Limb (tissue), 2 donors: ENCODE results near the gene SLCO1B1.
A peak's percentile ranks its signal among the peaks of the same experiment; 100 is the strongest.
"Not testable (repeated sequence)": the region's sequence is repeated elsewhere in the genome, so short reads cannot be mapped to it uniquely, and the experiment has no call there.

Experiments
- DNase-seq, 2 donors: peaks; one replicate each; pipeline ENCODE4 v3.0.0-alpha.2; 2016; ENCODE audit errors: extremely low spot score in 2 of 2

Gene SLCO1B1, protein sequence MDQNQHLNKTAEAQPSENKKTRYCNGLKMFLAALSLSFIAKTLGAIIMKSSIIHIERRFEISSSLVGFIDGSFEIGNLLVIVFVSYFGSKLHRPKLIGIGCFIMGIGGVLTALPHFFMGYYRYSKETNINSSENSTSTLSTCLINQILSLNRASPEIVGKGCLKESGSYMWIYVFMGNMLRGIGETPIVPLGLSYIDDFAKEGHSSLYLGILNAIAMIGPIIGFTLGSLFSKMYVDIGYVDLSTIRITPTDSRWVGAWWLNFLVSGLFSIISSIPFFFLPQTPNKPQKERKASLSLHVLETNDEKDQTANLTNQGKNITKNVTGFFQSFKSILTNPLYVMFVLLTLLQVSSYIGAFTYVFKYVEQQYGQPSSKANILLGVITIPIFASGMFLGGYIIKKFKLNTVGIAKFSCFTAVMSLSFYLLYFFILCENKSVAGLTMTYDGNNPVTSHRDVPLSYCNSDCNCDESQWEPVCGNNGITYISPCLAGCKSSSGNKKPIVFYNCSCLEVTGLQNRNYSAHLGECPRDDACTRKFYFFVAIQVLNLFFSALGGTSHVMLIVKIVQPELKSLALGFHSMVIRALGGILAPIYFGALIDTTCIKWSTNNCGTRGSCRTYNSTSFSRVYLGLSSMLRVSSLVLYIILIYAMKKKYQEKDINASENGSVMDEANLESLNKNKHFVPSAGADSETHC

DNA sequence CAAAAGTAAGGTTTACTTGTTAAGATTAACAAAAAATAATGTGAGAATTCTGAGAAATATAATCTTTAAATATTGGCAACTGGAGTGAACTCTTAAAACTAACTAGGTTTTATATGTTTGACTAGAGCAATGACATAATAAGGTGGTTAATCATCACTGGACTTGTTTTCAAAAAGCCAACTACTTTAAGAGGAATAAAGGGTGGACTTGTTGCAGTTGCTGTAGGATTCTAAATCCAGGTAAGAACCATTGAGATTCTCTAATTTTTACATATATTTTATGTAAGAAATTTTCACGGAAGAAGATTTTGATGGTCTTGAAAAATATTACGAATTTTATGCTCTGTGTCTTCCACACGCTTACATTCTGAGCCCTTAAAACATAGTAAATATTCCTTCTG is at the start of gene SLCO1B1:
SLCO1B1 (plus strand) TSS at position 197 of the 400 bp plus-strand sequence. CDS start 10,381 bp downstream, outside the sequence.
- DNase-seq = no peak

DNA sequence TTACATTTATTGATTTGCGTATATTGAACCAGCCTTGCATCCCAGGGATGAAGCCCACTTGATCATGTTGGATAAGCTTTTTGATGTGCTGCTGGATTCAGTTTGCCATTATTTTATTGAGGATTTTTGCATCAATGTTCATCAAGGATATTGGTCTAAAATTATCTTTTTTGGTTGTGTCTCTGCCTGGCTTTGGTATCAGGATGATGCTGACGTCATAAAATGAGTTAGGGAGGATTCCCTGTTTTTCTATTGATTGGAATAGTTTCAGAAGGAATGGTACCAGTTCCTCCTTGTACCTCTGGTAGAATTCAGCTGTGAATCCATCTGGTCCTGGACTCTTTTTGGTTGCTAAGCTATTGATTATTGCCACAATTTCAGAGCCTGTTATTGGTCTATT is 46.2 kb upstream of the SLCO1B1 start:
- DNase-seq = not testable (repeated sequence)

DNA sequence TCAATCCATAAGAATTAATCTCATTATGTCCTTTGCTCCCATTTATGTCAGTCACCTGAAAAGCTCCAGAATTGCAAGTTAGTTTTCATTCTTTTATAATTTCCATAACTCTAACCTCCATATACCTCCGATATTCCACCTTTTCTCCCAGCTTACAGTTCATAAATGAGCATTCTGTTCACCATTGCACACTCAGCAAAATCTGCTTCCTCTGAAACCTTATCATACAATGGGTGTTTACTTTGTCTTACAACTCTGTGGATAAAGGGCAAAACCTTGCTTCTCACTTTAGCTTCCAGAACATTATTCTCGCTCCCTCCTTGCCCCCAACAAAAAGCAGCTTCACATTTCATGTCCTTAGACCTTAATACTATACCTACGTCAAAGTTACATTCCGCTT is 19.3 kb upstream of the SLCO1B1 start:
- DNase-seq = no peak

DNA sequence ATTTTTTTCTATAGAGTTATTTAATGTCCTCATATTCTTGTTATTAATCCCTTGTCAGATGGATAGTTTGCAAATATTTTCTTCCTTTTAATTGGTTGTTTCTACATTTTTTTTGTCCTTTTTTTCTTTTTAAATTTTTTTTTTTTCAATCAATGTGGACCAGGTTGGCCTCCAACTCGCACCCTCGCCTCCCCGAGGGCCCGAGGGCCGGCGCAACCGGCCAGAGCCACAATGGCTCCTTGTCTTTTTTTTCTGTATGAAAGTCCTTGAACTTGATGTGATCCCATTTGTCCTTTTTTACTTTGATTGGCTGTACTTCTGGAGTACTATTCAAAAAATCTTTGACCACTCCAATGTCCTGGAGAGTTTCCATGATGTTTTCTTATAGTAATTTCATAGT is 17.7 kb upstream of the SLCO1B1 start:
- DNase-seq = no peak

DNA sequence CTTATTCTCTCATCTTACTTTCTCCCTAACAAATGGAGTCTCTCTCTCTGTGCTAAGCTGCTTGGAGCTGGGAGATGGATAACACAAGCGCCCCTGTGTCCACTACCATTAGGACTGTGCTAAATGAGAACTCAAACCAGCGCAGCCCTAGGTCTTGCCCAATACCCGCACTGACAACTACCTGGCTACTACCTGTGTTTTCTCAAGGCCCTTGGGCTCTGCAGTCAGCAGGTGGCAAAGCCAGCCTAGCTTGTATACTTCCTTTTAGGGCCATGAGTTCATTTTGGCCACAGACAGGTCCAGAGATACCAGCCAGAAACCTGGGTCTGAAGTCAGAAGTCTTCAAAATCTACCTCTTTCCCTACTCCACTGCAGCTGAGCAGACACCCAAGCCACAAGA is 13.0 kb upstream of the SLCO1B1 start:
- no peak for DNase-seq

DNA sequence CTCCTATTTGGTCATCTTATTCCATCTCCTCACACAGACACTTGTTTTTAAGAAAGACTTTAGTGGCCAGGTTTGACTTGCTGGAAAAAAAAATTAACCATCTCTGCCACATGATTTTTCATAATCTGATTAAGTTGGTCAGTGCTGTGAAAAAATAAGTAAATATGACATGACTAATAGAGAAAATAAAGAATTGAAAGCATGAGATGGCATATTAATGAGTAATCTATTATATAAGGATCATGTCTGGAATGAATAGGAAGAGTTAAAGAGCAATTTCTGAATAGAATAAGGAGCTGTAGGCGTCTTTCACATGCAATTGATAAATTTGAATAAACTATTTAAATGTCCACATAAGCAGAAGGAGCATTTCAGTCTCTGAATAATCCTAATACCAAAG is 12.2 kb upstream of the SLCO1B1 start:
- no peak for DNase-seq

DNA sequence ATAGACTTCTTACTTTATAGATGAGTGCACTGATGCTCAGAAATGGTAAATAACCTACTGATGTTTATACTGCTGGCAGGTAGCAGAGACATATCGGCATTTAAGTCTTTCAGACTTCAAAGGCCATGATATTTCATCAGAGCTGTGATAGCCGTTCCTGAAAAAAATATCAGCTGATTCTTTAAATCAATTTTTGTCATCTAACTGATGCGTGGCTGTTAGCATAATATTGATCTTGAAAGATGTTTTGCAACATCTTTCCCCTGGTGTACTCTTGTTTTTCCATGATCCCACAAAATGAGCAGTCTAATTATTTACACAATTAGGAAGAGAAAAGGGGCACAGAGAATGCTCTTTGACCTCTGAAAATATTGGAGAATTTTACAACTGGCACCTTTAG is 1.6 kb upstream of the SLCO1B1 start:
- no peak for DNase-seq

DNA sequence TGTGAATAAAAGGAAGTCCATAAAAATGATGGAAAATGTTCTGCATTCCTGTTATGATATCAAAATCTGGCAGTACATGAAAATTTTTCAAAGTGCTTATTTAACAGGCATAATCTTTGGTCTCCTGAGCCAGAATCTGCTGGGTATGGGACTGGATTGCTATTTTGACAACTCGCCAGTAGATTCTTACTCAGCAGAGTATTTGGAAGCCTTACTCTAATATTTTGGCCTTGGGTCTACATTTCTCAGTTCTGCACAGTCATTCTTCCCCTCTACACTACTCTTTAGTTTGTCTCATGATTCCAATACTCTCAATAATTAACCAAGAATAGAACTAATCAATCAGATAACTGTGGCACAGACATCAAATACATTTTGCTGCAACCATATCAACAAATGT is 1.1 kb upstream of the SLCO1B1 start:
- DNase-seq = no peak

DNA sequence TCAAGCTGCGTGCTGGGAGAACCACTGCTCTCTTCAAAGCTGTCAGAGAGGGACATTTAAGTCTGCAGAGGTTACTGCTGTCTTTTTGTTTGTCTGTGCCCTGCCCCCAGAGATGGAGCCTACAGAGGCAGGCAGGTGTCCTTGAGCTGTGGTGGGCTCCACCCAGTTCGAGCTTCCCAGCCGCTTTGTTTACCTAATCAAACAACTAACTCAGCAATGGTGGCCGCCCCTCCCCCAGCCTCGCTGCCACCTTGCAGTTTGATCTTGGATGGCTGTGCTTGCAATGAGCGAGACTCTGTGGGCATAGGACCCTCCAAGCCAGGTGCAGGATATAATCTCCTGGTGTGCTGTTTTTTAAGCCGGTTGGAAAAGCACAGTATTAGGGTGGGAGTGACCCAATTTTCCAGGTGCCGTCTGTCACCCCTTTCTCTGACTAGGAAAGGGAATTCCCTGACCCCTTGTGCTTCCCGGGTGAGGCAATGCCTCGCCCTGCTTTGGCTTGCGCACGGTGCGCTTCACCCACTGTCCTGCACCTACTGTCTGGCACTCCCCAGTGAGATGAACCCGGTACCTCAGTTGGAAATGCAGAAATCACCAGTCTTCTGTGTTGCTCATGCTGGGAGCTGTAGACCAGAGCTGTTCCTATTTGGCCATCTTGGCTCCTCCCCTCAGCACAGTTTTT is 6.5 kb downstream of the SLCO1B1 start:
- DNase-seq = not testable (repeated sequence)

DNA sequence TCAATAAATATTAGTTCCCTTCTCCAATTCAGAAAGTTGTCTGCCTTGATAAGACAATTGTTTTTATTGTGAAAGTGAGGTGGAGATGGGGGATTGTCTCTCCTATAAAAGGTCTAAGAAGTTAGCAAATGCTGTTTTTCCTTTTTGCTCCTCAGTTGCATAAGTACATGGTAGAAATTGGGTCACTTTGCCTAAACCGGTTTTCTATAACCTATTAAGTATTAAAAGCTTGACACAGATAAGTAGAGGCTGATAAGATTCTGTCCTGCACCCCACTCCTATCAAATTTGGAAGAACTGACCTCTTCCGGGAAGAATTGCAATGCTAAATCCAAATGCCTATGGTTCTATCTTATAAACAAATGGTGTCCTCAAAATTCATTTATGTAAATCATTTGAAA is 7.0 kb downstream of the SLCO1B1 start:
- DNase-seq = no peak

DNA sequence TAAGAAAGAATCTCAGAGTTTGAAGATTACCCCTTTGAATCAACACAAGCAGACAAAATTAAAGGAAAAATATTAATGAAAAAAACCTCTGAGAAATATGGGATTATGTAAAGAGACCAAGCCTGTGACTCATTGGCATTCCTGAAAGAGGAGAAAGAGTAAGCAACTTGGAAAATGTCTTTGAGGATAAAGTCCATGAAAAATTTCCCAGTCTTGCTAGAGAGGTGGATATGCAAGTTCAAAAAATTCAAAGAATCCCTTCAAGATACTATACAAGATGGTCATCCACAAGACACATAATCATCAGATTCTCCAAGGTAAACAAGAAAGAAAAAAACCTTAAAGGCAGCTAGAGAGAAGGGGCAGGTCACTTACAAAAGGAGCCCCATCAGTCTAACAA is 13.3 kb downstream of the SLCO1B1 start:
- no peak for DNase-seq

DNA sequence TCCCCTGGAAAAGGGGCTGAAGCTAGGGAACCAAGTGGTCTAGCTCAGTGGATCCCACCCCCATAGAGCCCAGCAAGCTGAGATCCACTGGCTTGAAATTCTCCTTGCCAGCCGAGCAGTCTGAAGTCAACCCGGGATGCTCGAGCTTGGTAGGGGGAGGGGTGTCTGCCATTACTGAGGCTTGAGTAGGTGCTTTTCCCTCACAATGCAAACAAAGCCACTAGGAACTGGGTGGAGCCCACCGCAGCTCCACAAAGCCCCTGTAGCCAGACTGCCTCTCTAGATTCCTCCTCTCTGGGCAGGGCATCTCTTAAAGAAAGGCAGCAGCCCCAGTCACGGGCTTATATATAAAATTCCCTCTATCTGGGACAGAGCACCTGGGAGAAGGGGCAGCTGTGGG is 18.9 kb downstream of the SLCO1B1 start:
- not testable (repeated sequence) for DNase-seq

DNA sequence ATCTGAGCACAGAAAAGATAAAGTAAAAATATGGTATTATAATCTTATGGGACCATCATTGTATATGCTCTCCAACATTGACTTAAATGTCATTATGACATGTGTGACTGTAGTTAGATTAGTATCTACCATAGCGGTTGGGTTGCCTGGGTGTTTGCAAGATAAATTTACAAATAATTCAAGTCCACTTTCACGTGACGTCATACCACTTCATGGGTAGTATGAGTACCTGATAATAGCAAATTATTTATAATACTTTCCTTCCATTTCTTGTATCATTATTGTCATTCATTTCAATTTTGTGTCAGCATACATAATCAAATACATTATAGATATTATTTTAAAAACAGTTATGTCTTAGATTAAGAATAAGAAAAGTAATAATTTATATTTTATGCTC is 20.2 kb downstream of the SLCO1B1 start:
- no peak for DNase-seq

DNA sequence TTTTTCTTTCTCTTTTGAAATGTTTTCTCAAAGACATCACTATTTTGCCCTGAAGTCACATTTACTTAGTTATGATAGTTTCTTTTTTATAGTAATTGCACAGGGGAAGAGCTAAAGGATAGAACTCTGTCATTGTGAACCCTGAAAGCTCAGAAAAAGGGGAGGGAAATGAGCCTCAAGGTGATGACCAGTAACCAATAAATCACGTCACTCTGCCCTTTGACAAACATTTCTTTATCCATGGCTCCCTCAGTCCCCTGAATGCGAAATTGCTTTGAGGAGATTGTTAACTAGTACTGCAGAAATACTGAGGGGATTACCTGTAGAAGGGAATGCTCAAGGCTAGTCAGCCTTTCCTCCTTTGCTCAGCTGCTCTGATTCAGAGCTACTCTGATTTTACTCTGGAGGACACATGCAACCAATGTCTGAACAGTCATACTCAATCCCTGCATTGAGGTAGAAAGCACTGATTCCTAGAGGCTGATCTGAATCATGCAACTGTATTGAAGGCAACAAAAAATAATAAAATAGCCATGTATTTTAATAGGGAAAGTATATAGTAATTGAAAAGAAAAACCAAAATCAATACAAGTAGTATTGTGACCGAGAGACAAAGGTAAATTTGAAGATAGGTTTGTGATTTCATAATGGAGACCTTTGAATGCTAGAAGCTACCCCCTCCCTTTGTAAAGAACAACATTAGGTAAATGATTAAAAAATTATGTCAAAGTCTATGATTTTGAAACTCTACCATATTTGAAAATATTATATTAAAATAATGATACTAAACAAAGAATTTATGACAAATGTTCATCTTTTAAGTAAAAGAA is 24.7 kb downstream of the SLCO1B1 start:
- DNase-seq = no peak

DNA sequence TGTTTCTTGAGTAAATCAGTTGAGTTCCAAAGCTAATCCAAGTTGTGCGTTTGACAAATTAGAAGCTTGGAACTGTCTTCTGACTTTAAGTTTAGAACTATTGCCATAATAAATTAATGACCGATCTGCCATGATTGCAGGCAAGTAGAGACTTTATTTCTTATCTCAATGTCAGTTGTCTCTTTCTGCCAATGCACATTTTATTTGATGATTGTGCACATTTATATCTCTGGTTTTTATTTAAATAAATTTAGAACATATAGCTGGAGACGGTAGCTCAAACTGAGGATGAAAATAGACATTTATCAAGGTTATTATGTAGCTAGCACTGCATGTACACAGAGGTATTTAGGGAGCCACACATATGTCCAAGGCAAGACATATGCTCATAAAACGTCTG is 34.1 kb downstream of the SLCO1B1 start:
- DNase-seq = no peak

DNA sequence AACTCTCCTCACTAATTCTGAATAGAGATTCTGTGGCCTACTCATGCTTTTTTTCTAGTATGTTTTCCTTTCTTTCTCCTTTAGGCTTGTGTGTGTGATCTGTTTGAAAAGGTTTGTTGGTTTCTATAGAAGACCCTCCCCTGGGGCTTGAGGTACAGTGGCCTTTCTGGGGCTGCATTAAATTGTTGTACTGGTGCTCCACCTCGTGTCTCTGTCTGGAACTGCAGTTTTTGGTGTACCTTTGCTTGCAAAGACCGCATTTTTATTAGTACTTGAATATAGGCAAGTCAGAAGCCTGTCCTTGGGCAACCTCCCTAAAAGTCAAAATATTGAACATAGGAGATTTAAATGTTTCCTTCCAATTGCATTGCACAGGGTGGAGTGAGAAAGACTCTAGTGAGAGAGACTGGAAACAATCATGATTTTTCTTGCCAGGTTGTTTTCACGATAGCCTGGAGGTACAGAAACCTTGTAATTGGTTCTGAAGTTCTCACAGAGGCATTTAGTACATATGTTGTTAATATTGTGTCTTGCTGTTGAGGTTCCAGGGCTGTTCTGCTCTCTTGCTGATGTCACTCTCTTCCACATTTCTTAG is 39.0 kb downstream of the SLCO1B1 start:
- peak; percentile 10 to 45 for DNase-seq

DNA sequence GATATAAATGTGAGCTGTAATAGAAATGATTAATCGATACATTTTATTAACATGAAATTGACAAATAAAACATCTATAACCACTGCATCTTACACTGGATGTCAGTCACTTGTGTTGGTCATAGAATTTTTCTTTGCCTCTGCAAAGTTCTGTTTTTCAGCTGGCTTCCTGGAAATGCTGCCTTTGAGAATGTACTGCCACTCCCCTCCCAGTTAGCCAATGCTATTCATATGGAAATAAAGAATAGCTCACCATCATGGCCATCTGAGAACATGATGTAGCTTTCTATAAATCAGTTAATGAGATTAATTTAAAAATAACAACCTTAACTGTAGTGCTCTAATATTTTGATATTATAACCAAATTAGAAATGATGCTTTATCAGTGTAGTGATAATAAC is 41.1 kb downstream of the SLCO1B1 start:
- DNase-seq = no peak

DNA sequence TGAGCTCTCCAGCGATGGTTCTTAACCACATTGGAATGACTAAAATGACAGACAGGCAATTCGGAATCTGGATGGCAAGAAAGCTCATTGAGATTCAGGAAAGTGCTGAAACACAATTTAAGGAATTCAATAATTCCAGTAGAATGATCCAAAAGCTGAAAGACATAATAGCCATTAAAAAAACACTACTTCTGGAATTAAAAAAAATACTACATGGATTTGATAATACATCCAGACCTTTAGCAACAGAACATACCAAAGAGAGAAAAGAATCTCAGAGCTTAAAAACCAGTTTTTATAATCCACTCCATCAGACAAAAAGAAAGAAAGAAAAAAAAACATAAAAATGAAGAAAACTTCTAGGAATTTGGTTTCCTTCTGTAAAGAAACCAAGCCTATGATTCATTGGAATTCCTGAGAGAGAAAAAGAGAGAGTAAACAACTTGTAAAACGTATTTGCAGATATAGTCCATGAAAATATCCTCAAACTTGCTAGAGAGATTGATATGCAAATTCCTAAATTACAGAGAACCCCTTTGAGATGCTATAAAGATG is 52.8 kb downstream of the SLCO1B1 start:
- DNase-seq = no peak

DNA sequence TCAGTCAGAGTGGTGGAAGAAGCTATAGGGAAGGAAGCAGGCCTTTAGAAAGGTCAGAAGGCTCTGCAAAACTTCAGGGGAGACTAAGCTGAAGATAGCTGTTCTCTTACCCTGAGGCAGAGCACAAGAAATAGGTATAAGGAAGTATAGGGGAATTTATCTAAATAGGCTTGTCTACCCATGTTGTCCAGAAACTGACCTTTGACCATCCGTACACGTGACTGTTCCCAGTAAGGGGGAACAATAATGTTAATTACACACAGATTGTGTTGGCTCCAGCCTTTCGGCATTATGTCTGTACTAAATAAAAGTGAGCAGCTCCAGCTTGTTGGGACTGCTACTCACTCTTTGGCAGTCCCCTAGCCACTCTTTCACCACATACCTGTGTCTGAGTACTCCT is 59.0 kb downstream of the SLCO1B1 start:
- no peak for DNase-seq

DNA sequence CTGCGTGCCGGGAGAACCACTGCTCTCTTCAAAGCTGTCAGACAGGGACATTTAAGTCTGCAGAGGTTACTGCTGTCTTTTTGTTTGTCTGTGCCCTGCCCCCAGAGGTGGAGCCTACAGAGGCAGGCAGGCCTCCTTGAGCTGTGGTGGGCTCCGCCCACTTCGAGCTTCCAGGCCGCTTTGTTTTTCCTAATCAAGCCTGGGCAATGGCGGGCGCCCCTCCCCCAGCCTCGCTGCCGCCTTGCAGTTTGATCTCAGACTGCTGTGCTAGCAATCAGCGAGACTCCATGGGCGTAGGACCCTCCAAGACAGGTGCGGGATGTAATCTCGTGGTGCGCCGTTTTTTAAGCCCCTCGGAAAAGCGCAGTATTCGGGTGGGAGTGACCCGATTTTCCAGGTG is 83.4 kb downstream of the SLCO1B1 start:
- DNase-seq = not testable (repeated sequence)

DNA sequence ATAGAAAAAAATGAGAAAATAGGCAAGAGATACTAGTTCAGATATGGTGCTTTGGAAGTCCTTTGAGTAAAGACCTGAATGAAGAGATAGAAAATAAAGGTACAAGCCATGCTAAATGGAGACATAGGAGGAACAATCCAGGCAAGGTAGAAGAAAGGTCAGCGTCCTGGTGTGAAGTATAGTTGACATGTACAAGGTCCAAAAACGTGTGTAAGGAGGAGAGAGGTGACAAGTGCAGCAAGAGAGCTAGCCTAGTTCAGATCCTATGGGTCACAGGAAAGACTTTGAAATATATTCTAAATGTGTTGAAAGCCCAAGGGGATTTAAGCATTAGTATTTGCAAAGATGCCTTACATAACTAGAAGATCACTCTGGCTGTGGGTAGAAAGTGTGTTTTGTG is 88.2 kb downstream of the SLCO1B1 start:
- DNase-seq = no peak
